ENCODE results near the gene UCKL1. TPM values are rescaled to one million over a fixed set of nuclear protein-coding genes. Genes with fewer than 3 reads are reported as not detected.
"Not testable (repeated sequence)": the region's sequence is repeated elsewhere in the genome, so short reads cannot be mapped to it uniquely, and the experiment has no call there.

Gene UCKL1
- total RNA-seq, 1 experiment from 2014 or later: 31.0 TPM

DNA sequence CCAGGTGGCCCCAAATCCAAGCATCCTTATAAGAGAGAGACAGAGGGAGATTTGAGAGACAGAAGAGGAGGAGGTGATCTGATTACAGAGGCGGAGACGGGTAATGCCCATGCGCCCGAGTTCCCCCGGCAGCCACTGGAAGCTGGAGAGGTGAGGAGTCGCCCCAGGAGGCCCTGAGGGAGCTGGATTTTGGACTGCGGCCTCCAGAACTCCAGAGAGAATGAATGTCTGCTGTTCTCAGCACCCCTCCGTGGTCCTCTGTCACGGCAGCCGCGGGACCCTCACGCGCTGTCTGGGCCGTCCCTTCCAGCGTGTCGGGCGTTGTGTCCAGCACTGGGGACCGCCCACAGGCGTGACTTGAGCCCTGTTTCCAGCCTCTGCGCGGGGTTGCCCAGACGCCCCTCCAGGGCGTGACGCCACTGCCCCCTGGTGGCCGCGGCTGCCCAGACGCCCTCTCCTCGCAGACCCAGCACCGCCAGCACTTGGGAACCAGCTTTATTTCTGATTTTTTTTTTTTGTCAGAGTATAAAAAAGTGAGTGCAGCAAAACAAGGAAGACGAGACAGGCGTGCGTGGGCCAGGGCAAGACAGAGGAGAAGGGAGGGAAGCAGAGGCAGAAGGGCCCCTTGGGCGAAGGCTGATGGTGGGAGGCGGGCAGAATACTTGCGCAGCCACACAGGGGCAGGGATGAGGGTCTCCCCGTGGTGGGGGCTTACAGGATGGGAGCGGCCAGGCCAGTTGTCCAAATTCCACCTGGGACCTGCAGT, 17.6 kb upstream of the UCKL1 start:
- in situ Hi-C loops (cut with HindIII; ENCODE audit: low pct_unique_long_range_greater_than_20kb, low sequenced_read_pairs): no loop called here
- DNase-seq (ENCODE audit: low read depth): peak; percentile 86

DNA sequence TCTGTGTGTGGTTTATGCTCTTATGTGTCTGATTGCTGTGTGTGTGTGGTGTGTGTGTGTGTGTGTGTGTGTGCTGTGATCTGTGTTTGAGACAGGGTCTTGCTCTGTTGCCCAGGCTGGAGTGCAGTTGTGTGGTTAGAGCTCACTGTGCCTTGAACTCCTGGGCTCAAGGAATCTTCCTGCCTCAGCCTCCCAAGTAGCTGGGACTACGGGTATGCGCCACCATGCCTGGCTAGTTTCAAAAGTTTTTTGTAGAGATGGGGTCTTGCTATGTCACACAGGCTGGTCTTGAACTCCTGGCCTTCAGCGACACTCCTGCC, 16.9 kb upstream of the UCKL1 start:
- in situ Hi-C loops (cut with HindIII; ENCODE audit: low pct_unique_long_range_greater_than_20kb, low sequenced_read_pairs): no loop called here
- DNase-seq (ENCODE audit: low read depth): no peak

DNA sequence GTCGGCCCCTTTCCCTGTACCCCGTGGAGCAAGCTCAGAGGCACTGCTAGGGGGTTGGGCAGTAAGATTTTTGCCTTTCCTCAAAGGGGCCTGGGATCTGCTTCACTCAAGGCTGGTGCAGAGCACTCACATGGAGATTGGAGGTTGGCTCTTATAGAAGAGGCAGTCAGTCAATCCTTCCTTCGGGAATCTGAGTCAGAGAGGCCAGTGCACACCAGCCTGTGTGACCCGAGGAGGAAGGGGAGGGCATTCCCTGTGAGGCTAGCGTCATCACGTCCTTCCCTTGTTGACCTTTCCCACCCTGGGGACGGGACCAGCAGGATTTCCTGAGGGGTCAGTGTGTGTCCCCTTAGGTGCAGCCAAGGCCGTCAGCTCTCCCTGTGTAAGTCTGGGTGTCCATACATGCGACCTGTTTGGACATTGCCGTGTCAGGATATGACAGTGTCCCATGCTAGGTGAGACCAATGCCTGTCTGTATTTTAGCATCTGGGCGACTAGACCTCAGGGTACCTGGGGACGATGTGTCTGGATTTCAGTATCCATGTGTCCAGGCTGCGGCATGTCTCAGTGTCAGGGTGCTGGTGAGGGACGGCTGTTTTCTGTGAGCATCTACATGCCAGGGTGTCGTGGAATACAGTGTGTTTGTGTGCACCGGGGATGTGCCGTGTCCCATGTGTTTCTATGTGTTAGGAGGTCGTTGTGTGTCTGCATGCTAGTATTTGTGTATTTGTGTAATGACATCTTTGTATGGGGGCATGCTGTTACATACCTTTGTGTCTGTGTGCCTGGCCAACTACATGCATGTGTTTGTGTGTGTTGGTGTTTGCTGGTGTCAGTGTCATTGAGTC, 16.3 kb upstream of the UCKL1 start:
- in situ Hi-C loops (cut with HindIII; ENCODE audit: low pct_unique_long_range_greater_than_20kb, low sequenced_read_pairs): no loop called here
- no peak for DNase-seq (ENCODE audit: low read depth)

DNA sequence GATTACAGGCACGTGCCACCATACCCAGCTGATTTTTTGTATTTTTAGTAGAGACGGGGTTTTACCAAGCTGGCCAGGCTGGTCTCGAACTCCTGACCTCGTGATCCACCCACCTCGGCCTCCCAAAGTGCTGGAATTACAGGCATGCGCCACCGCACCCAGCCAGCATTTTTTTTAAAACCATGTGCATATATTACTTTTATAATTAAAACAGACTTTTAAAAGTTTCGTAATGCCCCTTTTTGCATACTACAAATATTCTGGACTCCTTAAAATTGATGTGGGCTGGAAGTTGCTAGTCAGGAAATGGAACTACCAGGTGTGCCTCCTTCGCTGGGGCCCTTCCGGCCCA, 15.7 kb upstream of the UCKL1 start:
- in situ Hi-C loops (cut with HindIII; ENCODE audit: low pct_unique_long_range_greater_than_20kb, low sequenced_read_pairs); DNase-seq (ENCODE audit: low read depth): not testable (repeated sequence)

DNA sequence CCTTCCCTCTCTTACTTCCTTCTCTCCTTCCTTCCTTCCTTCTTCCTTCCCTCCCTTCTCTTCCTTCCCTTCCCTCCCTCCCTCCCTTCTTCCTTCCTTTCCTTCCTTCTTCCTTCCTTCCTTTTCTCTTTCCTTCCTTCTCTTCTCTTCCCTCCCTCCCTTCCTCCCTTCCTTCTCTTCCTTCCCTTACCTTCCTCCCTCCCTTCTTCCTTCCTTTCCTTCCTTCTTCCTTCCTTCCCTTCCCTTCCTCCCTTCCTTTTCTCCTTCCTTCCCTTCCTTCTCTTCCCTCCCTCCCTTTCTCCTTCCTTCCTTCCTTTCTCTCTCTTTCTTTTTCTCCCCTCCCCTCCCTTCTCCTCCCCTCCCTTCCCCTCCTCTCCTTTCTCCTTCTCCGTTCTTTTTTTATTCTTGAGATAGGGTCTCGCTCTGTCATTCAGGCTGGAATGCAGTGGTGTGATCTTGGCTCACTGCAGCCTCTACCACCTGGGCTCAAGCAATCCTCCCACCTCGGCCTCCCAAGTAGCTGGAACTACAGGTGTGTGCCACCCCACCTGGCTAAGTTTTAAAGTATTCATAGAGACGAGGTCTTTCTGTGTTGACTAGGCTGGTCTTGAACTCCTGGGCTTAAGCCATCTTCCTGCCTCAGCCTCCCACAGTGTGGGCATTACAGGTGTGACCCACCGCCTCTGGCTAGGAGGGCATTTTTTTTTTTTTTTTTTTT, 14.7 kb upstream of the UCKL1 start:
- in situ Hi-C loops (cut with HindIII; ENCODE audit: low pct_unique_long_range_greater_than_20kb, low sequenced_read_pairs): no loop called here
- no peak for DNase-seq (ENCODE audit: low read depth)

DNA sequence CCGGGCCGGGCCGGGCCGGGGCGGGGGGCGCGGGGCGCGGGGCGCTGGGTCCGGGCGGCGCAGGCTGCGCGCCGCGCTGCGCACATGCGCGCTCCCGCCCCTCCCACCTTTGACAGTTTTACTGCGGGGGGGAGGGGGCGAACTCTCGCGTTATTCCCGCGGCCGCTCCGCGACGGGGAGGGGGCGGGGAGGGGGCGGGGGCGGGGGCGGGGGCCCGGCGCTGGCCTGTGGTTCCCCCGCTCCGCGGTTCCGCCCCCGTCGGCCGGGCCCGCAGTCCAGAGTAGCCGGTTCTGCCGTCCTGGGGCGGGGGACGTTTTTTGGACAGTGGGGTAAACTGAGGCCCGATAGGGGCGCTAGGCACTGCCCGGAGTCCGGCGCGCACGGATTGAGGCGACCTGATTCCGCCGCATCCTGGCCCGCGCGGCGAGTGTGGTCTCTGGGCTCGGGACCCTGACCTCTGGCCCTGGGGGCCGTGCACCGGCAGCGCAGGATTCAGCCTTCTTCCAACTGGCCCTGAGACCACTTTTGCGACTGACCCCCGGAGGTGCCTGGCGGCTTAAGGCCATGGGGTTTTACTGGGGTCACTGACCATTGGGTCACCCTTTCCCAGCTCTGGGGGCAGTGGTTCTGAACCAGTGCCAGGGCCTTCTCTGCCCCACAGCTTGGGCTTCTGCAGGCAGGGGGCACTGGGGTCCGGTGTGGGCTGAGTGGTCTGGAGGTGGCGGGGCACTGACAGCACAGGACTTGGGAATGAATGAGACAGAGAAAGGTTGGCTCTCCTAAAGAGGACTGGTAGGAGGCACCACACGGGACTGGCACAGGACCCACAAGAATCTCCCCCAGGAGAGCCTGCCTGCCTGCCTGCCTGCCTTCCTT, 13.9 kb upstream of the UCKL1 start, which contains the start of gene ZNF512B:
ZNF512B (minus strand) TSS at position 93 of the 876 bp plus-strand sequence. CDS start 1,980 bp downstream, outside the sequence.
- DNase-seq (ENCODE audit: low read depth): peak; percentile 33
- in situ Hi-C loops (cut with HindIII; ENCODE audit: low pct_unique_long_range_greater_than_20kb, low sequenced_read_pairs): no loop called here

DNA sequence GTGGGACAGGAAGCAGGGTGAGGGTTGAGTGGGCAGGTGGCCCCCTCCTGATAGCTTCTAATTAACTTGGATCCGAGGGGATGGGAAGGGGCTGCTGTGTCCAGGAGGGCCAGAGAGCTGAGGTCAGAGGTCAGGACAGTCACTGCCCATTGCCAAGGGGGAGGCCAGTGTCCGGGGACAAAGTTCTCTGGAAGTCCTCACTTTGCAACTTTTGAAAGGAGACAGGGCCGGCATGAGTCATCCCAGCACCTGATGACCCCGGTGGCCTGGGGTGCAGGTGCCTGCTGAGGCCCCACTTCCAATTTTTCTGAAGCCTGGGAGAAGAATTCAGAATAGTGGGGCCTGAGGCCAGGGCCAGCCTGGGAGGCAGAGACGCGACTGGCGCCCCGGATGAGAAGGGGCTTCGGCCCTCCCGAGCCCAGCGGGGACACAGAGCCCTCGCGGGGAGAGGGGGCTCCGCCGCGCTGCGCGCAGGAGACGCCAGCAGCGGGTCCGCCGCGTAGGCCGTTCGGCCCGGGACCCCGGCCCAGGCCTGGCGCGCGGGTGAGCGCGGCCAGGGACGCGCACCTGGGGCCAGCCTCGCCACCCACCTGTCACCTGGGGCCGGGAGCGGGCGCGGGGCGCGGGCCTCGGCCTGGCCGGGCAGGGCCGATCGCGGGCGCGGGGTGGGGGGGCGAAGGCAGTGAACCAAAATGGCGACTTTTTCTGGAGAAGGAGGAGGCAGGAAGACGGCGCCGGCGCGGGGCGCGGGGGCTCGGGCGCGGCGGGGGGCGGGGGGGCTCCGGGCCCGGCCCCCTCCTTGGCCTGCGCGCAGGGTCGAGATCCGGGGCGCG, 12.9 kb upstream of the UCKL1 start:
- no peak for DNase-seq (ENCODE audit: low read depth)
- in situ Hi-C loops (cut with HindIII; ENCODE audit: low pct_unique_long_range_greater_than_20kb, low sequenced_read_pairs): no loop called here

DNA sequence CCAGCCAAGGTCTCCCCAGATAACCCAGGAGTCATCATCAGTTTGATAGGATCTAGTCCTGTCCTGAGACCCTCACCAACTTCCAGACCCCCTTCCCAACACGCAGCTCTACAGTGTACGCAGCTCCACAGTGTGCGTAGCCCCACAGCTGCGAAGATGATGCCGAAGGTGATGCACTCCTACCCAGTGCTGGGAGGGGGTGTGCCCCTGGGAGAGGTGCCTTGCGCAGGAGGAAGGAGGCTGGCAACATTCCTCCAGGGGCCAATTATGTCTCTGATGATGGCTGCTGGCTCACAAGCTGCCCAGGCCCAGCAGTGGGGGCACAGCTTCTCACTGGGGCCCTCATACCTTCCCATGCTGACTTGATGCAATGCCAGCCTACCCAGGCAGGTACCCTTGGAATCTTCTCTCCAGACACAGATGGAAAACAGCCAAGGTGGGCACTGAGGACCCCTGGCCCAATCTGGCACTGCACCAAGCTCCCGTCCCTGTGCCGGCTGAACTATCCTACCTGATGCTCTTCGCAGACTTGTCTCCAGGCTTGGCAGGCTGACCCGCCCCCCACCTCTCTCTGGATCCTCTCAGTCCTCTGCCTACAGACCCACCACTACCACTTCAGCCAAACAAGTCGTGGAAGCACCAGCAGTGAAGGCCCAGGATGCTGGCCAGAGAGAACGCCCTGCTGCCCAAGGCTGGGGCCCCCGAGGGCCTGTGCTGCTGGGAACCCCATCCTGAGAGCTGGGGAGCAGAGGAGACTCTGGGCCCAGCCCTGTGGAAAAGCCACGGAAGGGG, 12.1 kb upstream of the UCKL1 start:
- no peak for DNase-seq (ENCODE audit: low read depth)
- in situ Hi-C loops (cut with HindIII; ENCODE audit: low pct_unique_long_range_greater_than_20kb, low sequenced_read_pairs): no loop called here

DNA sequence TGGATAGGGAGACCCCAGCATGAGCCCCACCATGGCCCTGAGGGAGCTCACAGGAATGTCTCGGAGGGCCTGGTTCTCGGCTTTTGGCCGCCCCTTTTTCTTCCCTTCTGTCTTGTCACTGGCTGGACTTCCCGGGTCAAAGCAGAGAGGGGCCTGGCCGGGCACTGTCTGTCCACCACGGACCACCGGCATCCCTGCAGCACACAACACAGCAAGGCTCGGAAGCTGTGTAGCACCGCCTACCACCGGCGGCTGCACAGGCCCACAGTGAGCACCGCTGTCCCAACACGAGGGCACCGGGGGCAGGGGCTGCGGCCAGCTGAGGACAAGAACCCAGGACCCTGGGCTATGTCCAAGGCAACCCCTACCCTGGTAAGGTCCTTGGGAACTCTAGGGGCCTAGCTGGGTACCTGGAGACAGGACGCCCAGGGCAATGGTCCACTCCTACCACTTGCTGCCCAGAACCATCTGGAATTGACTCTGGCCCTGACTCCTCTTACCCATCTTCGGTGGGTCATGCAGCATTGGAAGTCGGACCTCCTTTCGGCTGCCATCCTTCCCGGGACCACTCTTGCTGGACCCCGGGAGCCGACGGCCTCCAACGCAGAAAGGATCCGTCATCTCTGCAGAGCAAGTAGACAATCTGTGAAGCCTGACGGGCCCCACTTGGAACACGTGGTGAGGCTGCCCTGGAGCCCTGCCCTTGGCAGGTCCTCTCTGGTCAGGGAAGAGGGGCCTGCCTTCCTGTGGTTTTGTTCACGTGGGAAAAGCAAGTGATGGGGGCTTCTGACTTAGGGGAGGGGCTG, 11.3 kb upstream of the UCKL1 start:
- no peak for DNase-seq (ENCODE audit: low read depth)
- in situ Hi-C loops (cut with HindIII; ENCODE audit: low pct_unique_long_range_greater_than_20kb, low sequenced_read_pairs): no loop called here

DNA sequence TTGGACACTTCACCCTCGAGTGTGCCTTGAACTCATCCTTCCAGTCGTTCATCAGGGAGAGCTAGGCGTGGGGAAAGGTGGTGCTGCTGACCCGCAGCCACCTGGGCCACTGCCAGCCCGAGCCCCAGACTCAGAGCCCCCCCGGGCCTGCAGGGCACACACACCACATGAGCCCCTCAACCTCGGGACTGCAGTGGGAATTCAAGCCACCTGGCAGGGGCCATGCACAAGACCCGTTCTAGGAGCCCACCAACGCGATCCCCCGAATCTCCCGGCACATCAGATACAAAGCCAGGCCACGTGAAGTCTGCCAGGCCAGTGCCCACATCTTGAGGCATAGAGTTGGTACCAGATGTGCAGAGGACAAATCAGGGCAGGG, 10.7 kb upstream of the UCKL1 start:
- in situ Hi-C loops (cut with HindIII; ENCODE audit: low pct_unique_long_range_greater_than_20kb, low sequenced_read_pairs): no loop called here

DNA sequence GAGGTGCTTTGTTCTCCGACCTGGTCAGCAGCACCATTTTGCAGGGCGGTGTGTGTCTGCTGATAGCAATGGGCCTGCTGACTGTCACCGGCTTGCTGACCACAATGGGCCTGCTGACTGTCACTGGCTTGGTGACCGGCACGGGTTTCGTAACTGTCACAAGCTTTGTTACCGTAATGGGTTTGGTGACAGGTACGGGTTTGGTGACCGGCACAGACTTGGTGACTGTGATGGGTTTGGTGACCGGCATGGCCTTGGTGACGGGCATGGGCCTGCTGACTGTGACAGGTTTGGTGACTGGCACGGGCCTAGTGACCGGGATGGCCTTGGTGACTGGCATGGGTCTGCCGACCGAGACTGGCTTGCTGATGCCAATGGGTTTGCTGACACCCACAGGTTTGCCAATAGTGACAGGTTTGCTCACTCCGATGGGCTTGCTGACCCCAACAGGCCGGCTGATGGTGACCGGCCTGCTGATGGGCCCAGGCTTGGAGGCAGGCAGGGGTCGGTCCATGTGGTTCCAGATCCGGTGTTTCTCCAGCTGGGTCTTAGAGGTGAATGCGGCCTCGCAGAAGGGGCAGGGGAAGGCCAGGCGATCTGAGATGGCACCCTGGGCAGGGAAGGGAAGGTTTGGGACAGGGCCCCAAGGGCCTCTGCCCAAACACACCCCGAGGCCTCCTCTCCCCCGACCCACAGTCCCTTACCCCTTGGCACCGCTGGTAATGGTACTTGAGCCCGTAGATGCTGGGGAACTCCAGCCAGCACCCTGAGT, 10.1 kb upstream of the UCKL1 start:
- in situ Hi-C loops (cut with HindIII; ENCODE audit: low pct_unique_long_range_greater_than_20kb, low sequenced_read_pairs): no loop called here
- no peak for DNase-seq (ENCODE audit: low read depth)

More for the DNA sequence above, 10.7 kb upstream of the UCKL1 start:
- DNase-seq (ENCODE audit: low read depth): no peak

DNA sequence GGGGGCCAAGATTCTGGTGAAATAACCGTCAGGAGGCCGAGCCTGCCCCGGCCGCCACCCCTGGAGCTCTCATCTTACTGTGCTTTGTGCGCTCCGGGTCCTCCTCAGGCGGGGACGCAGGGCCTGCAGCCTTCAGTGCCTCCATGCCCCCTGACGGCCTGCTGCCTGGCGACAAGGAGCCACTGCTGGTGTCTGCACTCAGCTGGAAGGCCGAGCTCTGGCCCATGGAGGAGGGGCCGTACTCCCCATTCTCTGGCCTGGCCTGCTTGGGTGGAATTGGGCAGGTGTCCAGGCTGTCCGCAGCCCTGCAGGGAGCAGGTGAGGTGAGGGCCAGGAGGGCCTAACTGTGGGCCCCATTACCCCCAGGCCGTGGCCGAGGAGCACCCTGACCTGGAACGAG, 8.2 kb upstream of the UCKL1 start:
- DNase-seq (ENCODE audit: low read depth): no peak
- in situ Hi-C loops (cut with HindIII; ENCODE audit: low pct_unique_long_range_greater_than_20kb, low sequenced_read_pairs): no loop called here

DNA sequence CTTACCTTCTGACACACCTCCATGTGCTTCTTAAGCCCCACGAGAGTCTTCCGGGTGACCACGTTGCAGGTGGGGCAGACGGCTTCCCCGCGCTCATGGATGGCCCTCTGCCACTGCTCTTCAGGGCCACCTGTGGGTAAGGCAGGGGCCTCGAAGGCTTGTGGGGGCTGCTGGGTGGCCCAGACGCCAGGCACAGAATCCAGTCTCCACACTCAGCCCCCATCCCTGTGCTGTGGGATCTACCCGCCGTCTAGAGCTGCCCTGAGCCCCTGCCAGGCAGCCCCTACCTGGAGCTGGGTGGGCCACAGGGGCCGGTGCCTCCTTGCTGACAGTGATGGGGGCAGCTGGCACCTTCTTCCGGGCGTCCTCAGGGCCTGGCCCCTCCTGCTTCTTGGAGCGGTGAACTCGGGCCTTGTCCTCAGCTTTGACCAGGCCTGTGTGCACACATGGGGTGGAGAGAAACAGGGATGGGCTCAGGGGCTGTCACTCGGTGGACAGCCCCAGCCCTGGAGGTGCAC, 7.6 kb upstream of the UCKL1 start:
- DNase-seq (ENCODE audit: low read depth): no peak
- in situ Hi-C loops (cut with HindIII; ENCODE audit: low pct_unique_long_range_greater_than_20kb, low sequenced_read_pairs): no loop called here

DNA sequence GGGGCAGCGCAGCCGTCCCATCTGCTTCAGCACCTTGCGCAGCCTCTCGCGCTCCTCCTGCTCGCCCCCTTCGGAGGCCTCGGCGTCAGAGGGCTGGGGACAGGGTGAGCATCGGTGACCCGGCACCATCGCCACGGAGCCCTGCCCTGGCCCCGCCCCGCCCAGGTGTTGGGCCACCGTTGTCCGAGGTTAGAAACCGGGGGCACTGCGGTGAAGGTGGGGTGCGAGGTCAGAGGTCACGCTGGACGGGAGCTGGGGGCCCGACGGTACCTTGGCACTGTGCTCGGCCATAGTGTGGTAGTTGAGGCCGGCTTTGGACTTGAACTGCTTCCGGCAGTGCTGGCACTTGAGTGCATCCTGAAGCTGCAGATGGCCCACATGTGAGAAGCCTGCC, 7.1 kb upstream of the UCKL1 start:
- in situ Hi-C loops (cut with HindIII; ENCODE audit: low pct_unique_long_range_greater_than_20kb, low sequenced_read_pairs): no loop called here
- DNase-seq (ENCODE audit: low read depth): no peak

Measured in Caki2 (cell line).